GM12875 (cell line): ENCODE measurements around the gene CDC34.

ENCODE experiments used
- H3K4me3 ChIP-seq: one replicate; pipeline ENCODE4 v1.5.1; 2011; ENCODE audit warnings: low read depth, low read length, control low read depth
- TF ChIP-seq, protein P1 (sequence below): IDR thresholded peaks from 2 replicates; pipeline ENCODE4 v1.5.1; 2011; ENCODE audit warnings: low read depth, mild to moderate bottlenecking, control low read depth, inconsistent platforms, low read length, moderate library complexity, borderline replicate concordance; ENCODE audit not compliant: insufficient read depth

The CDC34 gene

DNA sequence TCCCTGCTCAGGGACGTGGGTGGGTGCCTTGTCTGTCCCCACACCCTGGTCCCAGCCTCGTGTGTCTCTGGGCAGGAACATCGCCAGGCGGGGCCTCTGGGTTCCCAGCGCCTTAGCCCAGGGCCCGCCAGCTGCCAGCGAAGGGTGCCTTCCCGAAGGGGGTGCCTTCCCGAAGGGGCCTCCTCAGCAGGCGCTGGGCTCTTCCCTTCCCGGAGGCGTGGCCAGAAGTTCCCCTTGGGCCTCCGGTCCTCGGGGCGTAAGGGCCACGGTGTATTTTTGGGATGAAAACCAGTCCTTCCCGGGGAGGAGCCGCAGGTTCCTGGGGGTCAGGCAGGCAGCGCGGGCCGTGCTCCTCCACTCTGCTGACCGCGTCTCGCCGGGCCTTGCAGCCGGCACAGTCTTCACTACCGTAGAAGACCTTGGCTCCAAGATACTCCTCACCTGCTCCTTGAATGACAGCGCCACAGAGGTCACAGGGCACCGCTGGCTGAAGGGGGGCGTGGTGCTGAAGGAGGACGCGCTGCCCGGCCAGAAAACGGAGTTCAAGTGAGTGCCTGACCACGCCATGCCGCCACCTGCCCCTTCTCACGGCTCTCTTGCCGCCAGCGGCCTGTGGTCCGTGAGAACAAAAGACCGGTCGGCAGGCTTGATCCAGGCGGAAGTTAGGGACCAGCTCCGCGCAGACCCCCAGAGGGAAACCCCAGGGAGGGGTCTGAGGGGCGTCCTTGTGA lies 47.7 kb downstream of the CDC34 start:
- H3K4me3 ChIP-seq: no peak overlapping the region
- TF ChIP-seq, protein P1, sequence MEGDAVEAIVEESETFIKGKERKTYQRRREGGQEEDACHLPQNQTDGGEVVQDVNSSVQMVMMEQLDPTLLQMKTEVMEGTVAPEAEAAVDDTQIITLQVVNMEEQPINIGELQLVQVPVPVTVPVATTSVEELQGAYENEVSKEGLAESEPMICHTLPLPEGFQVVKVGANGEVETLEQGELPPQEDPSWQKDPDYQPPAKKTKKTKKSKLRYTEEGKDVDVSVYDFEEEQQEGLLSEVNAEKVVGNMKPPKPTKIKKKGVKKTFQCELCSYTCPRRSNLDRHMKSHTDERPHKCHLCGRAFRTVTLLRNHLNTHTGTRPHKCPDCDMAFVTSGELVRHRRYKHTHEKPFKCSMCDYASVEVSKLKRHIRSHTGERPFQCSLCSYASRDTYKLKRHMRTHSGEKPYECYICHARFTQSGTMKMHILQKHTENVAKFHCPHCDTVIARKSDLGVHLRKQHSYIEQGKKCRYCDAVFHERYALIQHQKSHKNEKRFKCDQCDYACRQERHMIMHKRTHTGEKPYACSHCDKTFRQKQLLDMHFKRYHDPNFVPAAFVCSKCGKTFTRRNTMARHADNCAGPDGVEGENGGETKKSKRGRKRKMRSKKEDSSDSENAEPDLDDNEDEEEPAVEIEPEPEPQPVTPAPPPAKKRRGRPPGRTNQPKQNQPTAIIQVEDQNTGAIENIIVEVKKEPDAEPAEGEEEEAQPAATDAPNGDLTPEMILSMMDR: no peak

- TF ChIP-seq, protein P1: no peak
- no peak overlapping the region for H3K4me3 ChIP-seq
Measured at GRCh38 chr19:579842-580155, 48.2 kb downstream of the CDC34 start.

GRCh38 chr19:580274-580835 lies 48.8 kb downstream of the CDC34 start:
- TF ChIP-seq, protein P1: no peak
- H3K4me3 ChIP-seq: no peak overlapping the region

- H3K4me3 ChIP-seq: no peak overlapping the region
- TF ChIP-seq, protein P1: no peak
Measured at GRCh38 chr19:581399-582111, 50.0 kb downstream of the CDC34 start.

GRCh38 chr19:582497-583197 lies 51.1 kb downstream of the CDC34 start:
- TF ChIP-seq, protein P1: no peak
- H3K4me3 ChIP-seq: no peak overlapping the region

GRCh38 chr19:583198-583967 lies 51.8 kb downstream of the CDC34 start:
- no peak overlapping the region for H3K4me3 ChIP-seq
- TF ChIP-seq, protein P1: no peak
